ENCODE measurements around the gene SH3GLB1.

- no peak for TF ChIP-seq EZH2 (IDR thresholded peaks at IDR 0.05; ENCODE audit: borderline replicate concordance, insufficient read depth, low read depth, low read length, poor library complexity, severe bottlenecking)
- TF ChIP-seq, protein P1, sequence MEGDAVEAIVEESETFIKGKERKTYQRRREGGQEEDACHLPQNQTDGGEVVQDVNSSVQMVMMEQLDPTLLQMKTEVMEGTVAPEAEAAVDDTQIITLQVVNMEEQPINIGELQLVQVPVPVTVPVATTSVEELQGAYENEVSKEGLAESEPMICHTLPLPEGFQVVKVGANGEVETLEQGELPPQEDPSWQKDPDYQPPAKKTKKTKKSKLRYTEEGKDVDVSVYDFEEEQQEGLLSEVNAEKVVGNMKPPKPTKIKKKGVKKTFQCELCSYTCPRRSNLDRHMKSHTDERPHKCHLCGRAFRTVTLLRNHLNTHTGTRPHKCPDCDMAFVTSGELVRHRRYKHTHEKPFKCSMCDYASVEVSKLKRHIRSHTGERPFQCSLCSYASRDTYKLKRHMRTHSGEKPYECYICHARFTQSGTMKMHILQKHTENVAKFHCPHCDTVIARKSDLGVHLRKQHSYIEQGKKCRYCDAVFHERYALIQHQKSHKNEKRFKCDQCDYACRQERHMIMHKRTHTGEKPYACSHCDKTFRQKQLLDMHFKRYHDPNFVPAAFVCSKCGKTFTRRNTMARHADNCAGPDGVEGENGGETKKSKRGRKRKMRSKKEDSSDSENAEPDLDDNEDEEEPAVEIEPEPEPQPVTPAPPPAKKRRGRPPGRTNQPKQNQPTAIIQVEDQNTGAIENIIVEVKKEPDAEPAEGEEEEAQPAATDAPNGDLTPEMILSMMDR (IDR thresholded peaks at IDR 0.05): no peak
Observed at GRCh38 chr1:86748622-86749373, 44.4 kb downstream of the SH3GLB1 start.
